VCaP (cell line): Measurements from ENCODE around the gene CCDC112.
"Not testable (repeated sequence)": the region's sequence is repeated elsewhere in the genome, so short reads cannot be mapped to it uniquely, and the experiment has no call there.

Experiments
- H3K27ac ChIP-seq: fragments of 450-650 bp; 2 replicates; pipeline ENCODE4 v1.5.1; 2017
- CTCF ChIP-seq: fragments of 450-650 bp; conservative IDR thresholded peaks from 2 replicates; pipeline ENCODE4 v1.5.1; 2017; ENCODE audit warnings: mild to moderate bottlenecking, moderate library complexity

CCDC112 gene

GRCh38 chr5:115262321-115263077, 34.0 kb downstream of the CCDC112 start, which contains the start of gene PGGT1B:
TSS of gene PGGT1B (minus strand) at chr5:115262877. CDS start at chr5:115262851, 26 bp downstream.
- no peak for TF ChIP-seq CTCF
- H3K27ac ChIP-seq: peak within 1 kb of the TSS; percentile 89

GRCh38 chr5:115262011-115262320, 34.5 kb downstream of the CCDC112 start:
- TF ChIP-seq CTCF: no peak
- peak overlapping the region; percentile 89 for H3K27ac ChIP-seq

- no peak for TF ChIP-seq CTCF
- no peak overlapping the region for H3K27ac ChIP-seq
These were observed 36.2 kb downstream of the CCDC112 start for GRCh38 chr5:115260248-115260647.

- H3K27ac ChIP-seq: no peak overlapping the region
- TF ChIP-seq CTCF: no peak
These were observed 38.5 kb downstream of the CCDC112 start for GRCh38 chr5:115257981-115258380.

- not testable (repeated sequence) for H3K27ac ChIP-seq
These were observed 47.1 kb downstream of the CCDC112 start for GRCh38 chr5:115249379-115249778.

GRCh38 chr5:115246361-115246991, 50.0 kb downstream of the CCDC112 start:
- peak; percentile 84 for TF ChIP-seq CTCF
- H3K27ac ChIP-seq: no peak overlapping the region

GRCh38 chr5:115243412-115243811, 53.0 kb downstream of the CCDC112 start:
- no peak overlapping the region for H3K27ac ChIP-seq
- TF ChIP-seq CTCF: no peak
